HuH-7 (cell line): ENCODE measurements around the gene PACC1.

Source experiments
- DNase-seq: peaks from one replicate; pipeline ENCODE4 v3.0.0; 2011; ENCODE audit warnings: low spot score

The PACC1 gene

DNA sequence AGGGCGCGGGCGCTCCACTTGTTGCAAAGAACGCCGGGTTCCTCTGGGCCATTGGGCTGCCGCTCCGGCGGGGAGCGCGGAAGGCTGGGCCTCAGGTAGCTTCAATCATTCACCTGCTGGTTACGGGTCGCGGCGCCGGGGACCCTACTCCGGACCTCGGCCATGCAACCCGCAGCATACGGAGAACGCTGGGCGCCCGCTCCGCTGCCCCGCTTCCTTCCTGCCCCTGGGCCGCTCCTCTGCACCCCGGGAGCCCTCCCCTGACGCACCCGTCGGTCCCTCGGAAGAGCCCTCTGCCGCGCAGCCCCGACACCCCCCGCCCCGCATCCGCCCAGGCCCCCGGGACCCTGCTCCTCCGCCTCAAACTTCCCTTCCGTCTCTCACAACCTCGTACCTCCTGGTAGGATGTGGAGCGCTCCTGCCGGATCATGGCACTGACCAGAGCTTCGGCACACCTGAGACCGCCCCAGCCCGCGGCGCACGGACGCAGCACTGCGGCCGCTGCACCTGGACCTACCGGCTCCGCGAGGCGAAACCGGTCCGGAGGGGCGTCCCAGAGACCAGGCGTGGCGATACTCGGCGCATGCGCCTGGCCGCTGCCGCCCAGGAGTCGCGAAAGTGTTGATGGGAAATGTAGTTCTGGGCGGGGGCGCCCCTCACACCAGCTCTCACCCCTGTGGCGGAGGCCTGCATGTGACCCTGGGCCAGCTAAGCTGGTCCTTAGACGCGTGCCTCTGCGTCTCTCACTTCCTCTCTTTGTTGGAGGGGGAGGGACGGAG lies at the start of gene PACC1:
Gene PACC1, minus strand, starts transcription at position 559 of the 779 bp plus-strand sequence. Its CDS starts 129 bp downstream, at position 430.
- peak; percentile 93 for DNase-seq

- DNase-seq, result no peak
These were observed 49.0 kb upstream of the PACC1 start for GRCh38 chr1:212463565-212464285.

GRCh38 chr1:212461916-212462660 lies 47.4 kb upstream of the PACC1 start:
- no peak for DNase-seq

DNA sequence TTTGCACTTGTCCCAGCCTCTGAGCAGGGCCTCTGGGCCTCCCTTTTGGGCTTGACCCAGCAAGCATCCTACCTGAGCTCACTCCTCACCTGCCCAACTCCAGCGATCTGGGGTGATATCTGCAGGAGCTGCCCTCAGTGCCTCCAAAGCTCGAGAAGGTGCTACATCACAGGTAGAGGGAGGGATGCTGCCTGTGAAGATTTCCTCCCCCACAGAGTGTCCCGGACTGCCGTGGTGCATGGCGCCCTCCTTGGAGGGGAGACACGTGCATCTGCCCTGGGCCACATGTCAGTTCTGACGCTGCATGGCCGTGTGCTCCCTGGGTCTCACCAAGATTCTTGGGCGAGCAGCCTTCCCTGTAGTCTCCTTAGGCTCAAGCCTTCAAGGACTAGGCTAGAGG lies 45.7 kb upstream of the PACC1 start:
- no peak for DNase-seq

DNA sequence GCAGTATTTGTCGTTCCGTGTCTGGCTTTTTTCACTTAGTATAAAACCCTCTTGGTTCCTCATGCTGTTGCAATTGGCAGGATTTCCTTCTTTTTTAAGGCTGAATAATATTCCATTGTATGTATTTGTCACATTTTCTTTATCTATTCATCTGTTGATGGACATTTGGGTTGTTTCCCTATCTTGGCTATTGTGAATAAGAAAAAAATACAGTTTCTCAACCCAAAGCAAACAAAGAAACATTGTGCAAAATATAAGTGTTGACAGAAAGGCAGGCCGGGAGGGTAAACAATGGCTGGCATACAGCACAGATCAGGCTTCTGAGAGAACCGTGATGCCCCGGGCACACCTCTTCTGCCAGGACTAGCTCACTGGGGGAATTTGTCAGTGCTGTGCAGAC lies 45.0 kb upstream of the PACC1 start:
- DNase-seq, result no peak

GRCh38 chr1:212458817-212459216 lies 44.1 kb upstream of the PACC1 start:
- DNase-seq, result no peak

GRCh38 chr1:212457740-212458338 lies 43.2 kb upstream of the PACC1 start:
- peak; percentile 58 for DNase-seq

DNA sequence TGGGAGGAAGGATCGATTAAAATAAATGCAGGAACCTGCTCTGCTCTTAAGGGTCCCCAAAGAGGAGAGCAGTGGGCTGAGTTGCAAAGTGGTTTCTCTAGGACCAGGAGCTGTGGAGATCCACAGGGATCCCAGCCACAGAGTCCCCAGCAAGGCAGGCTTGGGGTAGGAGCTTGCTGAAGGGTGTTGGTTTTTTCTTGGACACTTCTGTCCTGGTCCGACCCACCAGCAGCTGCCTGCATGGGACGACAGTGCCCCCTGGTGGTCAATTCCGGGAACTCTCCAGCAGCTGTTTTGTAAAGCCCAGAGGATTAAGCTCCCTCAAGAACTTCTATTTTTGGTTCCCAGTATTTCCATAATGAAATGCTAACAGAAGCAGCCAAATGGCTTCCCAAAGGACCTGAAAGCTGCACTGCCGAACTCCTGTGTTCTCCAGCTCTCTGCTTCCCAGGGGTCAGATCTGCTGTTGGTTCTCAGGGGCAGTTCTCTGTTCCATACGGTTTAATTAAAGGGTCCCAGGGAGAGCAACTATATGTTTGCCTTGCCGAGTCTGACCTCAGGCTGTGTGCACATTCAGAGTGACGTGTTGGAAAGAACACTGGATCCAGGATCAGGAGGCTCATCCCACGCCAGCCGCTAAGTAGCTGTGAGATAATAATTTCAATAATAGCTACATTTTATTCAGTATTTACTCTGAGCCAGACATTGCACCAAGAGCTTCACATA lies 41.3 kb upstream of the PACC1 start:
- DNase-seq, result peak; percentile 83

GRCh38 chr1:212455401-212455800 lies 40.7 kb upstream of the PACC1 start:
- no peak for DNase-seq

DNA sequence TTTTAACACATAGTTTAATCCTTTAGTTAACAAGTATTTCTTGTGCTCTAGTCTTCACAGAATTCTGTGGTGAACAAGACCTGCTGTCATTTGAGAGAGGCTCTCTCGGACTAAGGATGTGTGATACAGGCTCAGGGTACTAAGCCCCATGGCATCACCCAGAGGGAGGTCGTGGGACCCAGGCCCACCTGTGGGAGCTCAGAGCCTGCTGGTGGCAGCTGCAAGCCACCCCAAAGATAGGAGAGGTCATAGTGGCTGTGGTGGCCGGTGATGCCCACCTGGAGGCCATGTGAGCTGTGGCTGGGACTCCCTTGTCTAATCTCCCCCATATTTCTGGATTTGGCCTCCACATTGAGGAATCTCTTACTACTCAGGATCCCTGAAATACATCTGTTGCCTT lies 40.1 kb upstream of the PACC1 start:
- DNase-seq, result no peak

- no peak for DNase-seq
These were observed 38.6 kb upstream of the PACC1 start for GRCh38 chr1:212453156-212453857.

DNA sequence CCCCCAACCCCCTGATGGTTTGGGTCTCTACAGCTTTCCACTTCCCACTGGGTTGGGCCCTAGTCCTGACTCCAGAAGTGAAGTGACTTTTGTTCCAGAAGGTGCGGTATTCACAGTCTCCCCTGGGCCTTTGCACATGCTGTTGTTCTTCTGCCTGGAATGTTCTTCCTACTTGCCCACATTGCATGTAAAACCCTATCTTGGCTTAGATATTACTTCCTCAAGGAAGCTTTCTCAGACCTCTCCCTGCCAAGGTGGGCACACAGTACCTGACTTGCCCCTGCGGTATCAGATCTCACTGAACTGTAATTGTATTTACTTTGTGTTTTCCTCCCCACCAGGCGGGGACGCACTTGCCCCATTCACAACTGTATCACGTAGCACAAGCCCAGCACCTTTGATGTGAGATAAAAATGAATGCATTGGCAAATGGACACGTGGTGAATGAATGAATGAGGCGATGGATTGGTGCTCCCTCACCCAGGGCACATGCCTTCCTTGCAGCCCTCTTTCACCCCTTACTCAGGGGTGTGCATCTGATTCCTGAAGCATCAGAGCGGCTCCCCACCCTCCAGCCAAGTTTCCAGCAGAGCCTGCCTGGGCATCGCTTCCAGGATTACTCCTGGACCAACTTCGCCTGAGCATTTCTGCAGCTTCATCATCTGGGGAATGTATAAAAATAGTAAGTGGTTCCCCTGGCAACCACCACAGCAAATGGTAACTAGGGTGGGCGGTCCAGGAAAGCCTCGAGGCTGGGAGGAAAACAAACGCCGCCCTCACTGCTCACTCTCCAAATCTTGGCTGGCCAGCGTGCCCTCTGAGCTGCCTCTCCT lies 37.9 kb upstream of the PACC1 start:
- no peak for DNase-seq

GRCh38 chr1:212451416-212452322 lies 37.0 kb upstream of the PACC1 start:
- DNase-seq, result no peak

DNA sequence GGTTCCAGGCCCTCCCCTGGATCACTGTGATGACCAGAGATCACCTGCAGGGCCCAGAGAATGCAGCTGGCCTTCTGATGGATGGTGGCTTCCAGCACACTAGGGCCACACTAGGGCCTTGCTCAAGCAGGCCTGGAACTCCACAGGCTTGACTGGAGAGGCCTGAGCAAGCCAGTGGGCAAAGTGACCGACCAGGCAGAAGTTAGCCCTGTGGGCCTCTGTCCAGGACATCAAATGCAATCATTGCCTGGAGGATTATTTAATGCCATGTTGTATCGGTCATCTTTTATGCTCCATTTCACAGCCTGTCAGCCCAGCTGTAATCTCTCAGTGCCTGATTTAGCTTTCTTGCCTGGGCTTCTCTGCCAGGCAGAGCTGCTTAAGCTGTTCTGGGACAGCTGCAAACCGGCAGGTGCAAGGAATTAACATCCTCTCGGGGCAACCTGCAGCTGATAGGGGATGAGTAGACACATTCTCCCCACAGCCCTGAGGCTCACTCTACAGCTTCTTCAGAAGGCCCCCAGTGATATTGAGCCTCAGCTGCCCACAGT lies 35.7 kb upstream of the PACC1 start:
- DNase-seq, result no peak

GRCh38 chr1:212447478-212447877 lies 32.8 kb upstream of the PACC1 start:
- DNase-seq, result no peak

DNA sequence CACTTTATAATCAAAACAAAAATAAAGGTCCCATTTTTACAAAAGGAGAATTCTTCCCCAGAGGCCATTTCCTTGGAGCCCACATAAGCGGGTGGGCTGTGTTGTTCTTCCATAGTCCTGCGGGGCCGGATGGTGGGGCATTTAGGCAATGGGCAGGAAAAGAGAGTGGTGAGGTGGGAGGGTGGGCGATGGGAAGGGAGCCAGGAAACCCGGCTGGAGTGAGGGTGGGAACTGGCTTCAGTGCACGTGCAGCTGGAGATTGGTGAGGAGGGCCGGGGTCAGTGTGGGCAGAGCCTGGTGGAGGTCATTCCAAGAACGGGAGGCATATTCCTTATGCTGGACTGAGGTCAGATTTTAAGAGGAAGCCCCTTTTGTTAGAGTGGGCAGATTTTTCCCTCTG lies 31.6 kb upstream of the PACC1 start:
- no peak for DNase-seq

- no peak for DNase-seq
These were observed 27.7 kb upstream of the PACC1 start for GRCh38 chr1:212442408-212442807.

- no peak for DNase-seq
These were observed 25.7 kb upstream of the PACC1 start for GRCh38 chr1:212440419-212440818.

GRCh38 chr1:212438831-212439237 lies 24.1 kb upstream of the PACC1 start:
- DNase-seq, result no peak
